Astrocyte (in vitro differentiated cells and primary cell): ENCODE measurements around the gene EIF5A.

Experiments
- CTCF ChIP-seq: IDR thresholded peaks from 2 replicates; pipeline ENCODE4 v1.5.1; 2011; ENCODE audit warnings: low read depth, mild to moderate bottlenecking, inconsistent platforms, low read length, moderate library complexity; ENCODE audit not compliant: insufficient read depth
- EZH2 ChIP-seq: IDR thresholded peaks from 2 replicates; pipeline ENCODE4 v1.6.1; 2012; ENCODE audit warnings: mild to moderate bottlenecking, low read length, inconsistent platforms; ENCODE audit not compliant: insufficient read depth

GRCh38 chr17:7325031-7325528 lies 17.7 kb downstream of the EIF5A start:
- TF ChIP-seq CTCF (no peak), EZH2 (no peak)
